Smooth muscle cell of the brain vasculature (primary cell): Measurements from ENCODE around the gene CHID1.

Experiments used
- DNase-seq: peaks from one replicate; pipeline ENCODE4 v3.0.0-alpha.2; 2012; ENCODE audit warnings: low read depth, low spot score

Gene CHID1

DNA sequence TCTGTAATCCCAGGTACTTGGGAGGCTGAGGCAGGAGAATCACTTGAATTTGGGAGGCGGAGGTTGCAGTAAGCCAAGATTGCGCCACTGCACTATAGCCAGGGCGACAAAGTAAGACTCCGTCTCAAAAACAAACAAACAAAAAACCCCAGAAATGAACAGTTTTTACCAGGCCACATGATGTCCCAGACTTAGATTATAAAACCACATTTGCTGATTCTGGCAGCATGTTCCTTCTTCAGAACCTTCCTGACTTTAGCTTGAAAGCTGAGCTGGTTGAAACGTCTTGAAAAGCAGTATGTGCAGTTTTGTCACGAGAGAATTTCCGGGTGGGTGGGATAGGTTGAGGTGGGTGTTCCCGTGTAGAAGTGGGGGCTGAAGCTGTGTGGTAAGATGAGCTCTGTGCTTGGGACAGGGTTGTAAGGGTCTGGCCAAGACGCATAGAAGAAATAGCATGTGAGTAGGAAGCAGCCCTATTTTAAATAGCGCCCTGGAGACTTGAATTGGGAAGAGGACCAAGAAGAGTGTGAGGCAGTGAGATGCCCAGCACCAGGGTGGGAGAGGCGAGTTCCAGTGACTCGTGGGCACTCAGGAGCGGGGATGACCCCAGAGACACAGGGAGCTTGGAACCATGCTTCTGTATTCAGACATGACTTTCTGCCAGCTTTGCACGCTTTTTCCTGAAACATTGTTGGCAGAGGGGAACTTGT, 22.7 kb upstream of the CHID1 start:
- DNase-seq = no peak

DNA sequence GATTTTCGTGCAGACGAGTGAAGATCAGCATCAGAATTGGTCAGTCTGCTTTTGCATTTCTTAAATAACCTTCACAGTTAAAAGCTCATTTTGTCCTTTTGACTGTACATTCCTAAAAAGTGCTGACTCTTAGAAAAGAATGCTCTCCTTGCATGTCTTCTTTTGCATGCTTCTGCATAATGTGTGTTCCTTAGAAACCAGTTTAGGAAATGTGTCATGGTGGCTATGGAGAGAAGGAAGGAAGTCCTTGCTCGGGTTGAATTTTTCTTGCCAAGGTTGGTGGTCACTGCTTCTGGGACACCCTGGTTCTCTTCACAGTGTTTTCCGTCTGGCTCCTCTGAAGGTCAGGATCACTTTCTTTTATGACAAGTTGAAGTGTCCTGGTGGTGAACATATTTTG, 21.8 kb upstream of the CHID1 start:
- no peak for DNase-seq

DNA sequence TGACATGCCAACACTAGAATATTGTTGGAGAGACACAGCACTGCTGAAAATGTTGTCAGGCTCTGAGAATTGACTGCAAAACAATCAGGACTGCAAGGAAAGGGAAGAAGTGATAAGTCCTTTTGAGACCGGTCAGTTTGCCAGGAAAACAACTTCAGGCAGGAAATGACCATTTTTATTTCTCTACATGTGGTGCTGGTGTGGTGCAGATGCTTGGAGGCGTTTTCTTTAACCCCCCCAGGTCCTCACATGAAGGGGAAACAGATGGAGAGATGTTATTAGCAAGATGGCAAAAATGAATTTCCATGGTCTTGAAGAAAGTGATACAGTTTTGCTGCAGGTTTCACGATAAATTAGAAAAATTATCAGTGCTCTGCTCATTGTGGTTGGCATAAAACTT, 20.8 kb upstream of the CHID1 start:
- DNase-seq = no peak

DNA sequence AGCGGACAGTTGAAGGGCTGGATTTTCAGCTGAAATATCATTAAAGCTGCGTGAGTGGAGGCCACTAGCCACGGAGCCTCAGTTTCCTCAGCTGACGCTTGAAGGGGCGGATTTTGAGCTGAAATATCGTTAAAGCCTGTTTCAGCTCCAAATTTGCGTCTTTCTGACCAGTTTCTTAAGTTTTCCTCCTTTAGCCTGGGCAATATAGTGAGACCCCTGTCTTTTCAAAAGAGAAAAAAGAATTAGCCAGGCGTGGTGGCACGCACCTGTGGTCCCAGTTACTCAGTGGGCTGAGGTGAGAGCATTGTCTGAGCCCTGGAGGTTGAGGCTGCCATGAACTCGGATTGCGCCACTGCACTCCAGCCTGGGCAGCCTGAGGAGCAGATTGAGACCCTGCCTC, 18.8 kb upstream of the CHID1 start:
- no peak for DNase-seq

DNA sequence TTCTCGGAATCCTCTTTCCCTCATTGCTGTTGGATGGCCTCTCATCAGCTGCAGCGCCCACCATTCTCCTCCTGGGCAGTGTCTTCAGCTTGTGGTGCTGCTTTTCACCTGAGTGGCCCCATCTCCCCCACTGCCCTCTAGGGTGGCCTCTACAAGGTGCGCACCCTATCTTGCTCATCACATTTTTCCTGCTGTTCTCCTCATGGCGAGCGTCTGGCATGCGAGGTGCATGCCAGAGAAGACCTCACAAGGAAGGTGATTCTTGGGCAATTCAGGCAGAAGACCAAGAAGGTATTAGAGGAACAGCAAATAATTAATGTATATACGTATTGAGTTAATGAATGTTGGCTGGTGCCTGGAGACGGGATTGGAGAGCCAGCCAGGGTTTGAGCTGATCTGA, 18.2 kb upstream of the CHID1 start:
- no peak for DNase-seq

DNA sequence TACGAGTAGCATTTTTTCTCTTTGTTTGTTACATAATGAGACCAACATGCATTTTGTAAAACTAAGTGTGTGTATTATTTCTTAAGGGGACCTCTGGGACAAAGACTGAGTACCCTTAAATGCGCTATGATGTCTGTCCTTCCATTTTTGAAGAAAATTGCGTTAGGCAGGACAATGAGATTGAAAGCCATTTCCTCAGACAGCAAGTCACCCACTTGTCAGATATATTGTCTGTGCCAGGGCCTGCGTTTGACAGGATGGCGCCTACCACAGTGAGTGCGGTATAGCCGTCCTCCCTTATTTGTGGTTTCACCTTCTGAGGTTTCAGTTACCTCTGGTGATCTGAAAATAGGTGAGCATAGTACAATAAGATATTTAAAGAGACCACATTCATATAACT, 17.3 kb upstream of the CHID1 start:
- DNase-seq = no peak

DNA sequence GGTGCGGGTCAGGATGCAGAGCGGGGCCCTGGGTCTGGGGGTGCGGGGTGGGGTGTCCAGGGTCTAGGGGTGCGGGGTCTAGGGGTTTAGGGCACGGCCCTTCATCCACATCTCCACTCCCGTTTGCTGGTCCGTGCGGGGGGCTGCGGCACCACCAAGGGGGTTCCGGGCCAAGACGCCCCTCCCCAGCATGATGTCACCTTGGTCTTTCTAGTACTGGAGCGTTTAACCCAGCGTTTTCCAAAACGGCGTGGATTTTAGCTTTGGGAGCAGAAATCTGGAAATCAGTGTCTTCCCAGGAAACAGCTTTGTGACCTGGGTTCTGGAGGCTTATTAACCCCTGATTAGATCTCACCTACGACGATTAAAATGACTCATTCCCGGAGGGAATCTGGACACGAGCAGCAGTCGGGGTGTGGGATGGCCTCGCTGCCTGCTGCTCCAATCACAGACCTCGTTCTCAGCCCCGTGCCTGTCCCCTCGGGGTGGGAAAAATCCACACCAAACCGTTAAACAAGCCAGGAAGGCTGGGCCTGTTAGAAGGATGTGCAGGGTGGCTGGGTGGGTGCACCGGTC, 15.8 kb upstream of the CHID1 start:
- DNase-seq = no peak

DNA sequence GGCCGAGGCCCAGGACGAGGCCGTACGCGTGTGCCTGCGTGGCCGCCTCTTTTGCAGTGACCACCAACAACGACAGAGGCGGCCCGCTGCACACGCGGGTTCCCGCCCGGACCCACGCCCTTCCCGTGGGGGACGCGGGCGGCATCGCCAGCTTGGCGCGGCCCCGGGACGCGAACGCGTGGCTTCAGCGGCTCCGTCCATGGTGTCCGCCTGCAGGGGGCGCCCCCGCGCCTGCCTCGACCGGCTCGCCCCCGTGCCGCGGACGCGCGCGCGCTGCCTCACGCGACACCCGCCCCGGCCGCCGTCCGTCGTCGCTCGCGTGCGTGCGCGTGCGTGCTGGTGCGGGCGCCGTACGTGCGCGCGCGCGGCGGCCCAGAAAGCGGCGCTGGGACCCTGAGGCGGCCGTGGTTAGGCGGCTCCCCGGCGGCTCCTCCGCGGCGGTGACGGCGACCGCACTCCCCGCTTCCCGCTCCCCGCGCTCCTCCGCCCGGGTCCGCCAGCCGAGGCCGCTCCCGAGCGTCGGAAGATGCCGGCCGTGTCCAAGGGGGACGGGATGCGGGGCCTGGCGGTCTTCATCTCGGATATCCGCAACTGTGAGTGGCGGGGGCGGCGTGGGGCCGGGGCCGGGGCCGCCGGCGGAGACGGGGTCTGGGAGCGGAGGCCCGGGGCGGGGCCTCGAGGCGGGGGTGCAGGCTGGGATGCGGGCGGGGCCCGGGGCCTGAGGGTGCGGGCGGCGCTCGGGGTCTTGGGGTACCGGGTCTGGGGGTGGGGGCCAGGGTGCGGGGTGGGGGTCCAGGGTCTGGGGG, 15.1 kb upstream of the CHID1 start, which contains the start of gene AP2A2:
Gene AP2A2, plus strand, starts transcription at position 375 of the 806 bp plus-strand sequence. Its CDS starts 152 bp downstream, at position 527.
- peak; percentile 71 for DNase-seq

DNA sequence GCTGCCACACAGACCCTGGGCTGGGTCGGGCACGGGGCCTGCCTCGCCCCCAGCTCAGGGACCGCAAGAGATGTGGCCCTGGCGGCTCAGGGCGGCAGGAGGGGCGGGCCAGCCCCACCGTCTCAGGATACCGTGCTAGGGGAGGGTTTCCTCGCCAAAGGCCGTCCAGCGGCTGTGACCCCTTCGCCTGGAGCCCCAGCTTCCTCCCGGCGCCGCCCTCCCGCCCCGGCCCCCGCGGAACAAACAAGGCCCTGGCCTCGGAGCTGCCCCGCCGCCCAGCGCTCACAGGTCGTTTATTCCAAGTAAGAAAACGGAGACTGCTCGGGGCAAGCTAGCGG, 14.5 kb upstream of the CHID1 start:
- DNase-seq = no peak

DNA sequence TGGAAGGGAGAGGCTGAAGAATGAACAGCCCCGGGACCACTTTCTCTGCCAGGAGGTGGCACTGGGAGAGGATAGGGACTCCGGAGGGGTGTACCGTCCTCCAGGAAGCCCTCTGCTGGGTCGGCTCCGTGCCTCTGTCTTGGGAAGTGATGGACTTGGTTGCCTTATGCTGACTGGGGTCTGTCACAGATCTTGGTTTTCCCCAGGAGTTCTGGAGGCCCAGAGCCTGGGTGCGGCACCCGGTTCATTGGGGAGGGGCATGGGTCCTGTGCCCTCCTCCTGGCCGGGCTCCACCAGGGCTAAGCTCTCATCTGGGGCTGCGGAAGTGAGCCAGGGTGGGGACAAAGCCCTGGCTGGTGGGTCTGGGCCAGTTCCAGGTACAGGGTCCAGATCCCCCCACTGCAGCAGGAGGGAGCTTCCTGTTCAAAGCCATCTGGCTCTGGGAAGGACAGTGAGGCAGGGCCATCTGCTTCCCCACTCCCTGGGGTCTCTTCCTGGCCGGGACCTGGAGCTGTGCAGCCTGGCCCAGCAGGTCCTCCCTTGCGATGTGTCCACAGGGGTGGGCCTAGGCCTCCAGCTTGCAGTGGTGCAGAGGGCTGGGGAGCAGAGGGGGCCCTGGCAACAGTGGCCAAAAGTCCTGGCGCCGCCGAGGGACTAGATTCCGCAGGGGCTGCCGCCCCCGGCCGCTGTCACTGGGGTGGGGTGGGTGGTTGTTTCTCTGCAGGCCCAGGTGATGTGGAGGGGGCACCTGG, 14.0 kb upstream of the CHID1 start:
- no peak for DNase-seq

DNA sequence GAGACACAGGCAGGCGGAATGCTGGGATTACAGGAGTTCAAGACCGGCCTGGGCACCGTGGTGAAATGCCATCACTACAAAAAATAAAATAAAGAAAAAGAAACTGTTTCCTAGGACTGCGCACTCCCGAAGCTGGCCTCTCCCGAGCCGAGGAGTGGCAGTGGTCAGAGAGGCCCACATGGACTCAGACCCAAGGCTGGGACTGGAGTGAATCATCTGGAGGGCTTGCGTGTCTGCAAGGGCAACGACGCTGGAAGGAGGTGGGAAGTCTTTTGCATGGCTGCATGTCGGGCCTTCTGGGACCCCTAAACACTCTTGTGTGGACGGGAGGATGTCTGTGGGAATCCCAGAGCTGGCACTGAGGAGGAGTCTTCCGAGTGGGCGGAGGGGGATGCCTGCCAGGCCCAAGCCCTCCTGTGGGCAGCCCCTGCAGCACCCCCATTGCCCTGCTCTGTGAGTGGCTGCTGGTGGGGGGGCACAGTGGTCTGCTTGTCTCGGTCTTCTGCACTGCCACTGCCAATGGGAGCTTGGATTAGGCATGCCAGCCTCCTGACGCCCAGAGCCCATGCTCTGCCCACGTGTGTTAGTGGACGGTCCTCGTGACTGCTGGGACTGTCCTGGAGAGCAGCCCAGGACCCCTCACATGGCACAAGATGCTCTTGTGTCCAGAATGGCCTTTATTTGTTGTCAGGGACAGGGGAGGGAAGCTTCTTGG, 13.2 kb upstream of the CHID1 start:
- DNase-seq = no peak

DNA sequence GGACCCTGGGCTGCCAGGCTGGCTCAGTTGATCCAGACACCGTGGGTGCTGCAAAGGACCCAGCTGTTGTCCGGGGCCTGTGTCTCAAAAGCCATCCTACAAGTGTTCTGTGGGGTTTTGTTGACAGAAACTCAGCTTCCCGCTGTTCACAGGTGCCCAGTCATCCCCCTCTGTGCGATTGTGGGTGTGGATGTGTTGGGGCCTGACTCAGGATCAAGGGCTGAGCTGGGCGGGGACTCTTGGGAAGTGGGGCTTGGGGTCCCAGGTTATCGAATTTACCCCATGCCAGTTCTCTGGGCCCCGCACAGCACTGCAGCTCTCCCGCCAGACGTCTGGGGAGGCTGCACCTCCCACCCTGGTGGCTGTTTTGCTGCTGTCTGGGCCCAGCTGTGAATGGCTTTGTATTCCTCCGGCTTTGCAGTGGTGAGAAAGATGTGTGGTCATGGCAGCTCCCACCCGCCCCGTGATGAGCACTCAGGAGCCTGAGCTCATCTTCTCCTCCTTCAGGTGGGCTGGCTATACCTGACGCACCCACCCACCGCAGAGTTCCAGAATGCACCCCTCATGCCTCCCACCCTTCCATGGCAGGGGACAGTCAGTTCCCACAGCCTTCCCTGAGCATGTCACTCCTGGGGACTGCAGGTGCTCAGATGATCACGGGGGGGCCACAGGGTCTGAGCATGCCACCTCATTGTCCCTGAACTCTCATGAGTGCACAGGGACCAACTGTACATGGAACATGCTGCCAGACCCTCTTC, 11.5 kb upstream of the CHID1 start:
- no peak for DNase-seq

DNA sequence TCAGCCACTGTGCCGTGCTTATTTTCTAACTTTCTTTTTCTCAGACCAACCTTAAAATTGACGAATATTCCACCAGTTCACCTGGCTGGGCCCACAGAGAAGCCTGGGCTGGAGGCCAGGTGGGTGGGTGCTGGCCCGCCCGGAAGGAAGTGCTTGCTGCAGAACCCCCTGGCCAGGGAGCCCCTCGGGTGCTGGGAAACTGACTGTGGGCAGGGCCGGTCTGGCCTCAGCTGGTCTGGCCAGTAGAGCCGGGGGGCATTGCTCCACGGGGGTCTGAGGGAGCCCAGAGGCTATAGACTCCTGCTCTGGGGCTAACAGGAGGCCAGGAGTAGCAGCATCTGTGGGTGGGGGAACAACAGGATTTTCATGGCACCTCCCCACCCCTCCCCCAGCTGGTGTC, 6.8 kb upstream of the CHID1 start:
- no peak for DNase-seq

DNA sequence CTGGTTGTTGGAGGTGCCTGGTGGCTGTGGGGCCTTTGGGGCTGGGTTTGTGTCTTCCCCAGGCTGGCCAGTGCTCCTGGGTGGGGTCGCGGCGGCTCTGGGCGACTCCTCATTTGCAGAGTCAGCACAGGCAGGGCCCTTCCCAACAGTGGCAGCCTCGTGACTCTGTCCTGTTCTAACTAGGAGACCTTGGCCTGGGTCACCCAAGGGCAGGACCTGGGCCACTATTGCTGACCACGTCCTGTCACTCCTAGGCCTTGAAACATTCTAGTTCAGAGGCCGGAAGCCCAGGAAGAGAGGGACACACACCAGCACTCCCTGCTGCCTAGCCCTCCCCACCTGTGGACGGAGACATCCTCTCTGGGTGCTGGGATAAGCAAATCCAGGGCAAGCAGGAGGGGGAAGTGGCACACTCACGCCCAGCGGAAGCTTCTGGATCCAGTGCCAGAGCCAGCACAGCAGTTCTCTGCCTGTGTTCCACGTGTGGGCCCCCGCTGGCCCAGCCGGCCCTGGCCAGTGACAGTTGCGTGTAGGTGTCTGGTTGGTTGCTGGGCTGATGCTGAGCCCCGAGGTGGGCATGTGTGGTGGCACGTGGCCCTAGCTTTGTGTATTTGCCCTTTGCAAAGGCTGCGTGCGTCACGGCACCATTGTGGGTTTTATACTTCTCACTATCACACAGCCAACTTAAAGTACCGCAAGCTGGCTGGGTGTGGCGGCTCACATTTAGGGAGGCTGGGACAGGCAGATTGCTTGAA, 4.3 kb upstream of the CHID1 start:
- no peak for DNase-seq

DNA sequence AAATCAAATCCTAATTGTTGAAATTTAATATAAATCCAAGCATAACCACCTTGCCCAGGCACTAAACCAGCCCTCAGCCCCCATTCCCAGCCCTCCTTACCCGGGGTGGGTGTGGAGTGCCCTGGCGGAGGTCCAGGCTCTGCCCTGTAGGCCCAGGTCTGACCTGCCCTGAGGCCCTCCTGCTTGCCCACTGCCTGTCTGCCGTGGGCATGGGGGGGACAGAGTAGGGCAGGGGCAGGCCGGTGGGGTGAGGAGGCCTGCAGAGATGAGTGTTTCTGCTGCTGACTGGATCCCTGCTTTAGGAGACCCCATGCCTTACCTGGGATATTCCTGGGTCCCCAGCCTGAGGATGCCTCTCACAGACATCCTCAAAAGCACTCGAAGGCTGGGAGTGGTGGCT, 3.6 kb upstream of the CHID1 start:
- no peak for DNase-seq

DNA sequence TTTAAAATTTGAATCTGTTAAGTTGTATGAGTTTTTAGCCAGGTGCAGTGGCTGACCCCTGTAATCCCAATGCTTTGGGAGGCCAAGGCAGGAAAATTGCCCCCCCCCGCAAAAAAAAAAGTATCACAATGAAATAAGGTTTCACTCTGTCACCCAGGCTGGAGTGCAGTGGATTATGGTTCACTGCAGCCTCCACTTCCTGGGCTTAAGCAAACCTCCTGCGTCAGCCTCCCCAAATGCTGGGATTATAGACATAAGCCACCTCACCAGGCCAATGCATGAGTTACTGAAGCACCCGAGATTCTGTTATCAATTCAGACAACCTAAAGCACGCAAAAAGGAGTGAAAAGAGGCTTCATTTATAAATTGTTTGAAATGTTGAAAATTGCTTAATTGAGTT, 2.4 kb upstream of the CHID1 start:
- DNase-seq = no peak

DNA sequence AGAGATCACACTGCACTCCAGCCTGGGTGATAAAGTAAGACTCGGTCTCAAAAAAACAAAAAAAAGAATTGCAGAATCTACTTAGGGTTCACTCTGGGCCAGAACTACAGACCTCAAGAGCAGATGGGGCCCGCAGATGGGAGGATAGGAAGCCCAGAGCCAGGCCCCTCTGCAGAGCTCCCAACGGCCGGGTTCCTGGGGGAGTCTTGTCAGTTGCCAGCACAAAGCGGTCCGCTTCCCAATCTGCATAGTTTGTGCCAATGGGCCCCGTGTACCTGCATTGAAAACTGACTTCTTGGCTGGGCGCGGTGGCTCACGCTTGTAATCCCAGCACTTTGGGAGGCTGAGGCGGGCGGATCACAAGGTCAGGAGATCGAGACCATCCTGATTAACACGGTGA, 1.7 kb upstream of the CHID1 start:
- DNase-seq = no peak

DNA sequence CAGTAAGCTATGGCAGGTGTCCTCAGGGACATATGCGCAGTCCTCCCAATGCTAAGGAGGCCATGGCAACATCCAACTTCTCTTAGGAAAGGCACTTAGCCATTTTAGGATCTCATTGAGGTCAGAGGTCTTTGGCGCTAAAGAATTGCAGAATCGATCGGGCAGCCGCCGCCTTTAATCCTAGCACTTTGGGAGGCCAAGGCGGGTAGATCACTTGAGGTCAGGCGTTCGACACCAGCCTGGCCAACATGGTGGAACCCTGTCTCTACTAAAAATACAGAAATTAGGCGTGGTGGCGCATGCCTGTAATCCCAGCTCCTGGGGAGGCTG, 1.2 kb upstream of the CHID1 start:
- no peak for DNase-seq

DNA sequence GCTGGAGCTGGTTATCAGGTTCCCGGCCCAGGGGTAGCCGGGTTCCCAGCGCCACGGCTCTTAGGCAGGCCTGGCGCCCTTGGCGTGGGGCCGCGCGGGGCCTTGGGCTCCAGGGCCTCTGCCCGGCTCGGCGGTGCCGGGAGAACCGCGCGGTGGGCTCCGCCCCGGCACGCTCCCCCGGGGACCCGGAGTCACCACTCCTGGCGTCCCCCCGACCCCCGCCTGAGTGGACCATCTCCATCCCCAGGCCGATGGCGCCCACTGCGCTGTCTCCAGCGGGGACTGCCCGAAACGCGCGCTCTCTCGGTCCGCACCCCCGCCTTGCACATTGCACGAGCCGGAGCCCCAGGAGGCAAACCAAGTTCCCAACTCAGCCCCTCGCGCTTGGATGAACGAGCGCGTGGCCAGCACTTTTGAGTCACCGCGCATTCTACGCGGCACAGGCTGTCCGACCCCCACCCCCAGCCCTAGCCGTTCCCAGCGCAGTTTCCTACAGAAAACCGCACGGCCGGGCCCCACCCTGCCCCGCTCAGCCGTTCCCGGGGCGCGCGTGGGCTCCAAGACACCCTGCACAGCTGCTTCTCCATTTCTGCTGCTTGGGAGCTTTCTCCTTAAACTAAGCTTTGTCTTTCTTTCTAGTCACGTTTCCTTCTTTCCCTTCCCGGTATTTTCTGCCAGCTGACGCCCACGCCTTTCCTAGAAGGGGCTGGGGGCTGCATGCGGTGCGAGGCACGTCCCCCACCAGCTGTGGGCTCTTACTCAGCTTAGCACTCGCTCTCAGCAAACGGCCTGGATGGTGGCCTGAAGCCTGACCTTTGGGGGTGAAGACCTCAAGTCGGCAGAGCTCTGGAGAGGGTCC, 650 bp upstream of the CHID1 start:
- no peak for DNase-seq
